K562 (cell line): ENCODE data around the gene B3GALT5. TPM values are rescaled to one million over a fixed set of nuclear protein-coding genes. Genes with fewer than 3 reads are reported as not detected.

Experiments used
- ARID4B ChIP-seq: sonication (generic); formaldehyde crosslinking; IDR thresholded peaks from 2 replicates; pipeline ENCODE4 v1.8.0; 2022; ENCODE audit warnings: mild to moderate bottlenecking, missing genetic modification reagents
- PRDM10 ChIP-seq: fragments of 450-650 bp; IDR thresholded peaks from 2 replicates; pipeline ENCODE4 v1.6.1; 2018; ENCODE audit not compliant: partially characterized antibody
- RERE ChIP-seq: sonication (generic); formaldehyde crosslinking; IDR thresholded peaks from 2 replicates; pipeline ENCODE4 v1.8.0; 2023; ENCODE audit warnings: missing genetic modification reagents, mild to moderate bottlenecking, borderline replicate concordance
- ZHX1 ChIP-seq: fragments of 150-350 bp; conservative IDR thresholded peaks from 2 replicates; pipeline ENCODE4 v1.6.1; 2014; ENCODE audit warnings: low read length
- polyA plus RNA-seq, 8 experiments: library from polyadenylated mRNA; depleted of rRNA in 4 of 8; stranded (reverse) in 5 of 8; unstranded in 3 of 8; fragments of >200 nt; fragmentation: Nextera tagmentation in 2 of 8; fragmentation: Illumina TruSeq in 1 of 8; extraction: Ambion mirVana in 2 of 8; extraction: Trizol in 1 of 8; gene quantifications; 2 replicates each; pipeline versions ENCODE4 v1.2.1 to v1.2.3, GENCODE V29; 2011 to 2014; ENCODE audit warnings: inconsistent platforms in 1 of 8, missing spikeins in 1 of 8
- total RNA-seq, 7 experiments: library from RNA; depleted of rRNA in 6 of 7; stranded (reverse); fragments of >200 nt in 6 of 7; fragmentation: Illumina TruSeq in 2 of 7; extraction: Trizol in 2 of 7; gene quantifications; 2 replicates each; pipeline versions ENCODE4 v1.2.1 to v1.2.3, GENCODE V29; 2011 to 2021; ENCODE audit warnings: low replicate concordance in 1 of 7

Gene B3GALT5
- total and polyA plus RNA-seq, 9 of the 15 experiments (the other 6 are each of a cell fraction or from before 2014, with no cell fraction given): 0.02 TPM; not detected in 8

- TF ChIP-seq RERE (CRISPR knock-in tag) (no peak), ARID4B (CRISPR knock-in tag) (no peak), PRDM10 (no peak), ZHX1 (no peak)
These were observed 28.0 kb downstream of the B3GALT5 start (continued) for GRCh38 chr21:39640754-39641153.
